CMK (cell line): ENCODE results near the gene PCDHB16.

Experiments
- DNase-seq: peaks from one replicate; pipeline ENCODE4 v3.0.0-alpha.2; 2010; ENCODE audit warnings: low read depth

Gene PCDHB16

GRCh38 chr5:141234109-141234667 is 52.0 kb downstream of the PCDHB16 start:
- DNase-seq, result no peak
